ENCODE results near the gene FDCSP.

DNA sequence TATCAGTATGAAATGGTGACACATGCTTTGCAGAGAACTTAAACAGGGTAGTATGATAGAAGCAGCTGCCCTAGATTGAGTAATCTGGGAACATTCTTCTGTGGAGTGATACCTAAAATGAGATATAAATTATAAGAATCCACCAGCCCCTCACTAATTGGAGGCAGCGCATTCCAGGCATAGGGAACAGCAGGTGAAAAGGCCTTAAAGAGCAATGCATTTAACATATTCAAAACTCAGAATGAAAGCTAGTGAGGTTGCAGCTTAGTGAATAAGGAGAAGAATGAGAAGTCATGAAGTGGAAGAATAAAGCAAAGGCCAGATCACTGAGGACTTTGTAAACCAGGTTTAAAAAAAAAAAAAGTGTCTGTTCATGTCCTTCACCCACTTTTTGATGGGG lies 35.3 kb upstream of the FDCSP start:
- TF ChIP-seq, protein P1, sequence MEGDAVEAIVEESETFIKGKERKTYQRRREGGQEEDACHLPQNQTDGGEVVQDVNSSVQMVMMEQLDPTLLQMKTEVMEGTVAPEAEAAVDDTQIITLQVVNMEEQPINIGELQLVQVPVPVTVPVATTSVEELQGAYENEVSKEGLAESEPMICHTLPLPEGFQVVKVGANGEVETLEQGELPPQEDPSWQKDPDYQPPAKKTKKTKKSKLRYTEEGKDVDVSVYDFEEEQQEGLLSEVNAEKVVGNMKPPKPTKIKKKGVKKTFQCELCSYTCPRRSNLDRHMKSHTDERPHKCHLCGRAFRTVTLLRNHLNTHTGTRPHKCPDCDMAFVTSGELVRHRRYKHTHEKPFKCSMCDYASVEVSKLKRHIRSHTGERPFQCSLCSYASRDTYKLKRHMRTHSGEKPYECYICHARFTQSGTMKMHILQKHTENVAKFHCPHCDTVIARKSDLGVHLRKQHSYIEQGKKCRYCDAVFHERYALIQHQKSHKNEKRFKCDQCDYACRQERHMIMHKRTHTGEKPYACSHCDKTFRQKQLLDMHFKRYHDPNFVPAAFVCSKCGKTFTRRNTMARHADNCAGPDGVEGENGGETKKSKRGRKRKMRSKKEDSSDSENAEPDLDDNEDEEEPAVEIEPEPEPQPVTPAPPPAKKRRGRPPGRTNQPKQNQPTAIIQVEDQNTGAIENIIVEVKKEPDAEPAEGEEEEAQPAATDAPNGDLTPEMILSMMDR (IDR thresholded peaks at IDR 0.05), result no peak
- no peak for TF ChIP-seq POLR2A (IDR thresholded peaks at IDR 0.05)
